T-helper 1 cell treated with Interleukin-12 subunit alpha and Interleukin-12 subunit beta and Interleukin-4 antibody, amounts not matched to agents 30 μg/mL and 1 μg/mL, for 36 hours (primary cell): ENCODE measurements around the gene NEXN.
"Not testable (repeated sequence)": the region's sequence is repeated elsewhere in the genome, so short reads cannot be mapped to it uniquely, and the experiment has no call there.

Source experiments
- H3K27ac Mint-ChIP-seq: one replicate; pipeline ENCODE4 v1.8.0; 2021; ENCODE audit warnings: mild to moderate bottlenecking, mixed read lengths
- H3K27me3 Mint-ChIP-seq: one replicate; pipeline ENCODE4 v1.8.0; 2021; ENCODE audit warnings: low read depth, mixed read lengths
- H3K36me3 Mint-ChIP-seq: one replicate; pipeline ENCODE4 v1.8.0; 2021; ENCODE audit warnings: low read depth, mixed read lengths
- H3K4me1 Mint-ChIP-seq: one replicate; pipeline ENCODE4 v1.8.0; 2021; ENCODE audit warnings: low read depth, mixed read lengths
- H3K4me3 Mint-ChIP-seq: one replicate; pipeline ENCODE4 v1.8.0; 2021; ENCODE audit warnings: mild to moderate bottlenecking, moderate library complexity, mixed read lengths
- H3K9me3 Mint-ChIP-seq: one replicate; pipeline ENCODE4 v1.8.0; 2021; ENCODE audit warnings: mixed read lengths

NEXN gene

DNA sequence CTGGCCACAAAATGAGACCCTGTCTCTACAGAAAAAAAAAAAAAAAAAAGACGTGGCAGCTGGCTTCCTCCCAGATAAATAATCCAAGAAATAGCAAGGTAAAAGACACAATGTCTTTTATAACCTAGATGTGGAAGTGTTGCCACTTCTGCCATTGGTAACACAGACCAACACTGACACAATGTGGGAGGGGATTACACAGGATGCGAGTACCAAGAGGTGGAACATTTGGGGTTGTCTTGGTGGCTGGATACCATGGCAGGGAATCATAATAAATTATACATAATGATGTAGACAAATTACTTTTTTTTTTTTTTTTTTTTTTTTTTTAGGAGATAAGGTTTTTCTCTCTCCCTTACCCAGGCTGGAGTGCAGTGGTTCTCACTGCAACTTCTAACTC lies 6.0 kb upstream of the NEXN start:
- Mint-ChIP-seq H3K9me3 (no peaks in the 10 kb centered on the region), H3K36me3 (no peaks in the 10 kb centered on the region), H3K4me3 (no peak overlapping the region), H3K27ac (no peak overlapping the region), H3K4me1 (peaks cover 2% of the 10 kb centered on the region), H3K27me3 (peaks cover 14% of the 10 kb centered on the region)

DNA sequence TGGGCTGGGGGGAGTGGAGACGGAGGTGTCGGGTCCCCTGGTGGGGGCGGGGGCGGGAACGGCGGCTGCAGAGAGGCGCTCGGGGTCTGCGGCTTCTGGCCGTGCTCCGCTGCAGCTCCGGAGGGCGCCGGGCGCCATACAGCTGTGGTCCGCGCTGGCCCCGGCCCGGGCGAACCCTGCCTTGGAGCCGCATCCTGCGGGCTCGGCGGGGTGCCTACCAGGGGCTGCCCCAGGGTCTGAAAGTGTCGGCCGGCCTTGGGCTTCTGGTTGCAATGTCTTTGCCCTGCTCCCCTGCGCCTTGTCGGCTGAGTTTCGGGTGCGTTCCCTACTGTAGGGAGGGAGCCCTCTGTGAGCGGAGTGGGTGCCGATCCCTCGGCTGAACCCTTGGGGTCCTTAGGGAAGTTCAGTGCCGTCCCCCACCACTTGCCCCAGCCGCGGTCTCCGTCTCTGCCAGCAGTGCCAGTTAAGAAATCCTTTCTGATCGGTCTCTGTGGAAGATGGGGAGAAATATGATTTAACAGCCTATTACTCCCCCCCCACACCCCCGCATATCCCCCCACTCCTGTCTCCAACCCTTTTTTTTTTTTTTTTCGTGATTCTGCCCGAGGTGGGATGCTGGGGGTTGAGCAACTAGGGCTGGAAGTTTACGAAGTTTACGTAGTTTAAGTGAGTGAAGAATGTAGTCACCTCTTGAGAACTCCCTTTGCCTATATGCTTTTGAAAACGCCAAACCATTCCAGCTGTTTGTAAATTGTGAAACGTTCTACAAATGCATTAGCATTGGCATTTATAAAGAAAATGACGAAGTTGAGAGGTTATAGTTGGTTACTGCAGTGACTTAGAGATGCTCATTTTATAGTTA lies 588 bp downstream of the NEXN start:
- H3K27me3 Mint-ChIP-seq: peaks cover 43% of the 10 kb centered on the region
- peaks cover 3% of the 10 kb centered on the region for H3K4me1 Mint-ChIP-seq
- no peak overlapping the region for H3K27ac Mint-ChIP-seq
- peaks cover 3% of the 10 kb centered on the region for H3K36me3 Mint-ChIP-seq
- H3K9me3 Mint-ChIP-seq: no peaks in the 10 kb centered on the region
- H3K4me3 Mint-ChIP-seq: peak overlapping the region; percentile 17

DNA sequence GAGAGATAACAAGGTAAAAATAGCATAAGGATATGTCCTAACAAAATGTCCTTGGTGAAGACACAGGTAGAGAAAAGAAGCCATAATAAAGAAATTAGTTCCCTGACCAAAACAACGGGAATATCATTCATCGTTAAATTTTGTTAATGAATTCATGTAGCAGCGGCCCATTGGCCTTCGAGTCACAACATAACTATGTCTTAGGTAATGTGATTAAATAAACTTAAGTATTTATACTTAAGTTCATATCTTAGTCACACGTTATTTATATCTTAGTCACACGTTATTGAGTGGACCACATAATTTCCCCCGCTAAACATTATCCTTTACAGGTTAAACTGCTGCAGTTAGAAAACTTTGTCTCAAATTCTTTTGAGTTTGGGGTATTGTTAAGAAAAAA lies 1.2 kb downstream of the NEXN start:
- Mint-ChIP-seq H3K4me3 (no peak overlapping the region), H3K36me3 (peaks cover 3% of the 10 kb centered on the region), H3K4me1 (peaks cover 3% of the 10 kb centered on the region), H3K27ac (no peak overlapping the region), H3K27me3 (peaks cover 43% of the 10 kb centered on the region), H3K9me3 (no peaks in the 10 kb centered on the region)

DNA sequence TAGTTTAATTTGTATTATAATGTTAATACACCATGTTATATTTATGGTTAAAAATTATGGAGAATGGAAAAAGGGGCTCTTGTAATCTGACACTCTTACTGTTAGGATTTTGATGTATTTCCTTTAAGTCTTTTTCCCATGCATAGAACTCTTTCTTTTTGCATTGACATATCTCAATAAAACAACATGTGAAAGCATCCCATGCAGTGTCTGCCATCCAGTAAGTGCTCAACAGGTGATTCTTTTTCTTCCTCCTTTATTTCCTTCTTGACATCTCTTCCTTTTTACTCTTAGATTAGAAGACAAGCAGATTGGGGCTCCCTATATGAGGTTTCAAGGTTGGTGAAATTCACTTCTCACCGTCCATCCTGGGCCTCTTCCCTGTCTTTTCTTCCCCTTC lies 2.8 kb downstream of the NEXN start:
- peaks cover 39% of the 10 kb centered on the region for H3K27me3 Mint-ChIP-seq
- H3K36me3 Mint-ChIP-seq: peaks cover 3% of the 10 kb centered on the region
- H3K27ac Mint-ChIP-seq: no peak overlapping the region
- no peaks in the 10 kb centered on the region for H3K9me3 Mint-ChIP-seq
- H3K4me1 Mint-ChIP-seq: peaks cover 3% of the 10 kb centered on the region
- no peak overlapping the region for H3K4me3 Mint-ChIP-seq

DNA sequence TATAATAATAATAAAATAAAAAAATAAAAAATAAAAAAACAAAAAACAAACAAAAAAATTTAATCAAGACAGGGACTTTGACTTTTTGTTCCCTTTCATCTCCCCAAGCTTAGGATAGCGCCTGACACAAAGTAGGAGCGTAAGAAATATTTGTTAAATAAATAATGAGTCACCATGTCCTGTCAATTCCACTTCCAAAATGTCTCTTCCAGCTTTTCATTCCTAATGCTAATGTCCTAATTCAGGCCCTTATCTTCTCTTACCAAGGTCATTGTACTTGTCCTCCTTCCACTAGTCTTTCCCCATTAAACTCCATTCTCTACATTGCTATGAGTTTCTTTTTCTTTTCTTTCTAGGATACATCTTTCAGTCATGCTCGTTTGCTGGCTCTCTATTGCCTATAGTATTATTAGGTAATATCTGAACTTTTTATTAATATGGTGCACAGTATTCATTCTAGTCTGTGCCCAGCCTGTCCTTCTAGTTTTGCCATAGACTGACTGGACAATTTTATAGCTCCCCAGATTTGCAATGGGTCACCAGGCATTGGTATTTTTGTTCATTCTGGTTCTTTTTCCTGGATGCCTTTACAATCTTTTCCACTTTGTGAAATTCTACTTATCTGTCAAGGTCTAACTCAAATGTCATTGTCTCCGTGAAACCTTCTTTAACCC lies 11.4 kb downstream of the NEXN start:
- no peak overlapping the region for H3K27ac Mint-ChIP-seq
- no peak overlapping the region for H3K4me3 Mint-ChIP-seq
- no peaks in the 10 kb centered on the region for H3K9me3 Mint-ChIP-seq
- no peaks in the 10 kb centered on the region for H3K36me3 Mint-ChIP-seq
- no peaks in the 10 kb centered on the region for H3K4me1 Mint-ChIP-seq
- H3K27me3 Mint-ChIP-seq: no peaks in the 10 kb centered on the region

DNA sequence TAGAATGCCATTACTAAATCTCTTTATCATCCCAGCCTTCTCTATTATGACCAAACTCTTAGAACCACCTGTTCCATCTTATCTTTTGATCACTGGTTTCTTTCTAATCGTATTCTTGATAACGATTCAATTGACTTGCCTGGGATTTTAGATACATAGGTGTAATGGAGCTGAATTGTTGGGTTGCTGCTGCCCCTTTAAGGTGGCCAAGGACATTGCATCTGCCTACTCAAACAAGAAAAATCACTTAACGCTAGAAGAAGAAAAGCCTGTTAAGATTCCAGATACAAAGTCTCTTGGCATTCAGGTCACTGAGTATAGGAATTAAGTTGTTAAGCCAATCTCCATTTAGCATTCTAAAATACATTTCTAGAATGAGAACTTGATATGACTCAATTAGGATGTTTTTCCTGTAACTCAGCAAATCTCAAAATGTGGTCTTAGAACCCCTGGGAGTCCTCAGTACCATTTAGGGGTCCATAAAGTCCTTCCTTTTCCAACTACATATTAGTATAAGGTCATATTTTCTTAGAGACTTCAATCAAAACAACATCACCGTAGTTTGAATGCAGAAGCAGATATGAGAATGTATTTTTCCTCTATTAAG lies 12.4 kb downstream of the NEXN start:
- Mint-ChIP-seq H3K4me1 (no peaks in the 10 kb centered on the region), H3K27ac (no peak overlapping the region), H3K36me3 (no peaks in the 10 kb centered on the region), H3K4me3 (no peak overlapping the region), H3K27me3 (no peaks in the 10 kb centered on the region), H3K9me3 (no peaks in the 10 kb centered on the region)

DNA sequence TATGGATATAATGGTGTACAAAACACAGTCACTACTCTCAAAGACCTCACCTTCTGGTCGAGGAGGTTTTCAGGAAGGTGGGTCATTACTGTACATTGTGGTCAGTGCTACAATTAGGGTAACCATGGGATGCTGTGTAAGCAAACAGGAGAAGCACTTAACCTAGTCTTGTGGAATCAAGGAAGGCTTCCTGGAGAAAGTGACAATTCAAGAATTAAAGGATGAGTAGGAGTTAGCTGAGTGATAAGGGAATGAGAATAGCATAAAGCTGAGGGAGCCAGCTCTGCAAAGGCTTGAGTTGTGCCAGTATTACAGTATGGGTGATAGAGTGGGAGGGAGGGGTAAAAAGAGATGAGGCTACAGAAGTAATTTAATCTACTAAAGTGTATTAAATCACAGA lies 17.2 kb downstream of the NEXN start:
- no peak overlapping the region for H3K27ac Mint-ChIP-seq
- no peaks in the 10 kb centered on the region for H3K27me3 Mint-ChIP-seq
- H3K4me3 Mint-ChIP-seq: no peak overlapping the region
- no peaks in the 10 kb centered on the region for H3K4me1 Mint-ChIP-seq
- no peaks in the 10 kb centered on the region for H3K9me3 Mint-ChIP-seq
- H3K36me3 Mint-ChIP-seq: no peaks in the 10 kb centered on the region

DNA sequence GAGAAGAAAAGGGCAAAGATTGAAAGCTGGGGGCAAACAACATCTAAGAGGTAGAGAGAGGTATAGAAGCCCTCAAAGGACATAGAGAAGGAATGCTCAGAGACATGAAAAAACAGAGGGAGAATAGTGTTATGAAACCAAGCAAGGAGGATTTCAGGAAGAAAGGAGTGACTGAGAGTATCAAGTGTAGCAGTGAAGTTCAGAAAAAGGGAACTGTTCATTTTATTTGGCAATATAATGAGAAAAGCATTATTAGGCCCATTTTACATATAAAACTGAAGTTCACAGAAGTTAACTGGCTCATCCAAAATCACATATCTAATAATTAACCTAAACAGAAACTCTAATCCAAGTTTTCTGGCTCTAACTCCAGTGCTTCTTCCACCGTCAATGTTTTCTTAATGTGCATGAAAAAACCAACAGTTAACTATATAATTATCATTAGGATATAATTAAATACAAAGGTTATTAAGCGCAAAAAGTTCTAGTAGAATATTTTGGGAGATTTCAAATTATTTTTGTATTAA lies 17.7 kb downstream of the NEXN start:
- H3K27ac Mint-ChIP-seq: no peak overlapping the region
- no peaks in the 10 kb centered on the region for H3K27me3 Mint-ChIP-seq
- H3K36me3 Mint-ChIP-seq: no peaks in the 10 kb centered on the region
- H3K4me3 Mint-ChIP-seq: no peak overlapping the region
- H3K9me3 Mint-ChIP-seq: no peaks in the 10 kb centered on the region
- H3K4me1 Mint-ChIP-seq: no peaks in the 10 kb centered on the region

DNA sequence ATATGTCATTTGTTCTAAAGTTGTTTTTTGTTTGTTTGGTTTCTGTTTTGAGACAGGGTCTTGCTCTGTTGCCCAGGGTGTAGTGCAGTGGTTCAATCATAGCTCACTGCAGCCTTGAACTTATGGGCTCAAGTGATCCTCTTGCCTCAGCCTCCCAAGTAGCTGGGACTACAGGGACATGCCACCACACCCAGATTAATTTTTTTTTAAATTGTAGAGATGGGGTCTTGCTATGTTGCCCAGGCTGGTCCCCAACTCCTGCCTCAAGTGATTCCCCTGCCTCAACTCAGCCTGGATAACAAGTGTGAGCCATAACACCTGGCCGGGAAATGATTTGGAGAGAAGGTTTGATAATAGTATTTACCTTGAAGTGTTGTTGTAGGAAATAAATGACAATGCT lies 18.2 kb downstream of the NEXN start:
- Mint-ChIP-seq H3K27ac (no peak overlapping the region), H3K4me3 (no peak overlapping the region), H3K27me3 (no peaks in the 10 kb centered on the region), H3K36me3 (no peaks in the 10 kb centered on the region), H3K9me3 (no peaks in the 10 kb centered on the region), H3K4me1 (no peaks in the 10 kb centered on the region)

DNA sequence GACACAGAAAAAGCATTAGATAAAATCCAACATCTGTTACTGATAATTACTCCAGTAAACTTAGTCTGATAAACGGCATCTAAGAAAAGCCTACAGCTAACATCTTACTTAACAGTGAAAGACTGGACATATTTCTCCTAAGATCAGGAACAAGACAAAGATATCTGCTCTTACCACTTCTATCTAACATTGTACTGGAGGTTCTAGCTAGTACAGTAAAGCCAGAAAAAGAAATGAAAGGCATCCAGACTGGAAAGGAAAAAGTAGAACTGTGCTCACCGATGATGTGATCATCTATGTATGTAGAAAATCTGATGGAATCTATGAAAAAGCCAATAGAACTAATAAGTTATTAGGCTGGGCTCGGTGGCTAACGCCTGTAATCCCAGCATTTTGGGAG lies 21.7 kb downstream of the NEXN start:
- no peak overlapping the region for H3K4me3 Mint-ChIP-seq
- H3K27me3 Mint-ChIP-seq: no peaks in the 10 kb centered on the region
- H3K9me3 Mint-ChIP-seq: no peaks in the 10 kb centered on the region
- H3K27ac Mint-ChIP-seq: no peak overlapping the region
- H3K4me1 Mint-ChIP-seq: no peaks in the 10 kb centered on the region
- H3K36me3 Mint-ChIP-seq: no peaks in the 10 kb centered on the region

DNA sequence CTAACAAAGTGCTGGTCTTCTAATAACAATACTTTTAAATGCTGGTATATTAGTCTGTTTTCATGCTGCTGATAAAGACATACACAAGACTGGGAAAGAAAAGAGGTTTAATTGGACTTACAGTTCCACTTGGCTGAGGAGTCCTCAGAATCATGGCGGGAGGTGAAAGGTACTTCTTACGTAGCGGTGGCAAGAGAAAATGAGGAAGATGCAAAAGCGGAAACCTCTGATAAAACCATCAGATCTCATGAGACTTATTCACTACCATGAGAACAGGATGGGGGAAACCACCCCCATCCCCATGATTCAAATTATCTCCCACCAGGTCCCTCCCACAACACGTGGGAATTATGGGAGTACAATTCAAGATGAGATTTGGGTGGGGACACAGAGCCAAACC lies 30.5 kb downstream of the NEXN start:
- H3K4me3 Mint-ChIP-seq, H3K36me3 Mint-ChIP-seq, H3K27me3 Mint-ChIP-seq, H3K4me1 Mint-ChIP-seq, H3K27ac Mint-ChIP-seq, H3K9me3 Mint-ChIP-seq: not testable (repeated sequence)

DNA sequence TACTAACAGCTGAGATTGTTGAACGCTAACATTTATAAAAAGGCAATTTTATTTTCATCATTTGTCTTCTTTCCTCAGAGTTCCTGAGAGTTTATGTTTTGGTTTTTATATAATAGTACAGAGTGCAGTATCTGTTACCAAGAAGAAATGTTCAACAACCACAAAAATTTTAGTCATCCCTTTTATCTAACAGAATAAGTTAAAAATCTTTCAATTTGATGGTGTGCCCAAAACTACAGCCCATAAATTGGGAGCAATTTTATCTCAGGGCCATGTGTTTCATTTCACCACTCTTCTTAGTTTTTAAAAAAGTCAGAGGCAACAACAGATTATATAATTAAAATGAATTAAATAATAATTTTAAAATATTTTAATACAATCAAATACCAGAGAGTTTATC lies 37.1 kb downstream of the NEXN start:
- H3K4me1 Mint-ChIP-seq: peaks cover 8% of the 10 kb centered on the region
- no peaks in the 10 kb centered on the region for H3K36me3 Mint-ChIP-seq
- H3K27ac Mint-ChIP-seq: no peak overlapping the region
- peaks cover 5% of the 10 kb centered on the region for H3K27me3 Mint-ChIP-seq
- no peak overlapping the region for H3K4me3 Mint-ChIP-seq
- H3K9me3 Mint-ChIP-seq: no peaks in the 10 kb centered on the region

DNA sequence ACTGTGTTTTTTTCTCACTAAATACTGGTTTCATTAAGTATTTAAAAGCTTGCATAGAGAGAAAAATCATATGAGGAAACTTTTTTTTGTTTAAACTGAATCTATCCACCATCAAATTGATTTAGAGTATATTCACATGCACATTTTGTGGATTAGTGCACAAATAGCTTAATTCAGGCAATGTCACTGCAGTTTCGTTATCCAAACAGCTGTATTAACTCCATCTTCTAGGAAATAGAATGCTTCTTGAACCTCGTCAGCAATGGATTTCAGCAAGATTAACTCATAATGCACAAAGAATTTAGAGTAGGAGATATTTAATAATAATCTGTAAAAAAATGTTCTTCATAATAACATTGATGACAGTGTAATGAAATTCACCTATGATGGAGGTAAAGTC lies 37.5 kb downstream of the NEXN start:
- Mint-ChIP-seq H3K27ac (no peak overlapping the region), H3K4me3 (no peak overlapping the region), H3K4me1 (peaks cover 8% of the 10 kb centered on the region), H3K9me3 (no peaks in the 10 kb centered on the region), H3K27me3 (peaks cover 5% of the 10 kb centered on the region), H3K36me3 (no peaks in the 10 kb centered on the region)

DNA sequence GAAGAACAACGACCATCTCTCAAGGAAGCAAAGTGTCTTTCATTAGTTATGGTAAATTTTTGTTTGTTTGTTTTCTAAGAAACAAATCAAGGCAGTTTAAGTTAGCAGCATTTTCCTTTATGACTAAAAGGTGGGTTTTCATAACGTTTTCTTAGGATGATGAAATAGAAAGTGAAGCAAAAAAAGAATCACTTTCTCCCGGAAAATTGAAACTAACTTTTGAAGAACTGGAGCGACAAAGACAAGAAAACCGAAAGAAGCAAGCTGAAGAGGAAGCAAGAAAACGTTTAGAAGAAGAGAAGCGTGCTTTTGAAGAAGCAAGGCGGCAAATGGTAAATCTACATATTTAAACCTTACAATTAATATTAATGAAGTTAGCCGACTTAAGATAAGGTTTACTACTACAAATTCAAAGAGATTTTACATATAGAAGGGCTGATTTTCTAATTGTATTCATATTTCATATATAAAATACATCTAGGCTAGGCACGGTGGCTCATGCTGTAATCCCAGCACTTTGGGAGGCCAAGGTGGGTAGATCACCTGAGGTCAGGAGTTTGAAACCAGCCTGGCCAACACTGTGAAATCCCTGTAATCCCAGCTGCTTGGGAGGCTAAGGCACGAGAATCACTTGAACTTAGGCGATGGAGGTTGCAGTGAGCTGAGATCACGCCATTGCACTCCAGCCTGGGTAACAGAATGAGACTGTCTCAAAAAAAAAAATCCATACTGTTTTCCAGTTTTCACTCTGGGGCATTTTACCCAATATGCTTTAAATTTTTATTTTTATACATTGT lies 38.3 kb downstream of the NEXN start:
- Mint-ChIP-seq H3K4me3 (peak overlapping the region; percentile 69), H3K36me3 (no peaks in the 10 kb centered on the region), H3K27me3 (peaks cover 5% of the 10 kb centered on the region), H3K9me3 (no peaks in the 10 kb centered on the region), H3K4me1 (peaks cover 8% of the 10 kb centered on the region), H3K27ac (peak overlapping the region; percentile 26)
